Kidney epithelial cell (primary cell): ENCODE data around the gene FGF12. TPM values are rescaled to one million over a fixed set of nuclear protein-coding genes. Genes with fewer than 3 reads are reported as not detected.

Experiments used
- DNase-seq: peaks from one replicate; pipeline ENCODE4 v3.0.0-alpha.2; 2010; ENCODE audit warnings: low read depth
- H3K27me3 ChIP-seq: 2 replicates; pipeline ENCODE4 v1.6.0; 2011; ENCODE audit warnings: low read length; ENCODE audit not compliant: control insufficient read depth, insufficient read depth
- H3K36me3 ChIP-seq: 2 replicates; pipeline ENCODE4 v1.5.1; 2011; ENCODE audit warnings: low read length; ENCODE audit not compliant: control insufficient read depth, insufficient read depth
- H3K4me3 ChIP-seq: 2 replicates; pipeline ENCODE4 v1.5.1; 2011; ENCODE audit warnings: low read depth, mild to moderate bottlenecking, control low read depth, low read length
- CTCF ChIP-seq: IDR thresholded peaks from 2 replicates; pipeline ENCODE4 v1.5.1; 2011; ENCODE audit warnings: mild to moderate bottlenecking, moderate library complexity, low read length, control low read depth, inconsistent platforms; ENCODE audit not compliant: insufficient read depth, poor library complexity, severe bottlenecking
- total RNA-seq: library from RNA; depleted of rRNA; stranded (reverse); fragments of >200 nt; gene quantifications from 2 replicates; pipeline ENCODE4 v1.2.3, GENCODE V29; 2015

FGF12 gene
- total RNA-seq, 1 donor from 2014 or later = 3.2 TPM

GRCh38 chr3:192273001-192273696, 454.2 kb downstream of the FGF12 start:
- Histone ChIP-seq H3K4me3 (no peak overlapping the region), H3K27me3 (no peaks in the 10 kb centered on the region), H3K36me3 (no peaks in the 10 kb centered on the region)
- DNase-seq = no peak
- TF ChIP-seq CTCF = no peak

- no peak overlapping the region for H3K4me3 ChIP-seq
- no peak for TF ChIP-seq CTCF
- no peaks in the 10 kb centered on the region for H3K27me3 ChIP-seq
Observed at GRCh38 chr3:192262001-192262400, 465.3 kb downstream of the FGF12 start.

GRCh38 chr3:192261135-192261534, 466.2 kb downstream of the FGF12 start:
- Histone ChIP-seq H3K36me3 (no peaks in the 10 kb centered on the region), H3K27me3 (no peaks in the 10 kb centered on the region), H3K4me3 (no peak overlapping the region)
- DNase-seq = no peak
- TF ChIP-seq CTCF = no peak

More at GRCh38 chr3:192262001-192262400, 465.3 kb downstream of the FGF12 start:
- DNase-seq = no peak
- H3K36me3 ChIP-seq = no peaks in the 10 kb centered on the region

GRCh38 chr3:192260116-192261010, 467.0 kb downstream of the FGF12 start:
- TF ChIP-seq CTCF = no peak
- peak; percentile 18 for DNase-seq
- Histone ChIP-seq H3K36me3 (no peaks in the 10 kb centered on the region), H3K4me3 (no peak overlapping the region), H3K27me3 (no peaks in the 10 kb centered on the region)

GRCh38 chr3:192259661-192260060, 467.7 kb downstream of the FGF12 start:
- H3K36me3 ChIP-seq = no peaks in the 10 kb centered on the region
- peak; percentile 19 for DNase-seq
- H3K27me3 ChIP-seq = no peaks in the 10 kb centered on the region
- TF ChIP-seq CTCF = no peak
- no peak overlapping the region for H3K4me3 ChIP-seq
